ENCODE results near the gene NFIA.

GRCh38 chr1:61446531-61446991 is 364.2 kb downstream of the NFIA start:
- TF ChIP-seq, protein P1, sequence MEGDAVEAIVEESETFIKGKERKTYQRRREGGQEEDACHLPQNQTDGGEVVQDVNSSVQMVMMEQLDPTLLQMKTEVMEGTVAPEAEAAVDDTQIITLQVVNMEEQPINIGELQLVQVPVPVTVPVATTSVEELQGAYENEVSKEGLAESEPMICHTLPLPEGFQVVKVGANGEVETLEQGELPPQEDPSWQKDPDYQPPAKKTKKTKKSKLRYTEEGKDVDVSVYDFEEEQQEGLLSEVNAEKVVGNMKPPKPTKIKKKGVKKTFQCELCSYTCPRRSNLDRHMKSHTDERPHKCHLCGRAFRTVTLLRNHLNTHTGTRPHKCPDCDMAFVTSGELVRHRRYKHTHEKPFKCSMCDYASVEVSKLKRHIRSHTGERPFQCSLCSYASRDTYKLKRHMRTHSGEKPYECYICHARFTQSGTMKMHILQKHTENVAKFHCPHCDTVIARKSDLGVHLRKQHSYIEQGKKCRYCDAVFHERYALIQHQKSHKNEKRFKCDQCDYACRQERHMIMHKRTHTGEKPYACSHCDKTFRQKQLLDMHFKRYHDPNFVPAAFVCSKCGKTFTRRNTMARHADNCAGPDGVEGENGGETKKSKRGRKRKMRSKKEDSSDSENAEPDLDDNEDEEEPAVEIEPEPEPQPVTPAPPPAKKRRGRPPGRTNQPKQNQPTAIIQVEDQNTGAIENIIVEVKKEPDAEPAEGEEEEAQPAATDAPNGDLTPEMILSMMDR (IDR thresholded peaks at IDR 0.05) = no peak
- TF ChIP-seq POLR2AphosphoS5 (IDR thresholded peaks at IDR 0.05) = no peak

All from prostate gland (tissue), 2 donors.